ENCODE results near the gene ZNF101. TPM values are rescaled to one million over a fixed set of nuclear protein-coding genes. Genes with fewer than 3 reads are reported as not detected.
A peak's percentile ranks its signal among the peaks of the same experiment; 100 is the strongest.

ZNF101 gene
- polyA plus RNA-seq (2012; ENCODE audit: insufficient read depth, insufficient read length): 22.1 TPM

DNA sequence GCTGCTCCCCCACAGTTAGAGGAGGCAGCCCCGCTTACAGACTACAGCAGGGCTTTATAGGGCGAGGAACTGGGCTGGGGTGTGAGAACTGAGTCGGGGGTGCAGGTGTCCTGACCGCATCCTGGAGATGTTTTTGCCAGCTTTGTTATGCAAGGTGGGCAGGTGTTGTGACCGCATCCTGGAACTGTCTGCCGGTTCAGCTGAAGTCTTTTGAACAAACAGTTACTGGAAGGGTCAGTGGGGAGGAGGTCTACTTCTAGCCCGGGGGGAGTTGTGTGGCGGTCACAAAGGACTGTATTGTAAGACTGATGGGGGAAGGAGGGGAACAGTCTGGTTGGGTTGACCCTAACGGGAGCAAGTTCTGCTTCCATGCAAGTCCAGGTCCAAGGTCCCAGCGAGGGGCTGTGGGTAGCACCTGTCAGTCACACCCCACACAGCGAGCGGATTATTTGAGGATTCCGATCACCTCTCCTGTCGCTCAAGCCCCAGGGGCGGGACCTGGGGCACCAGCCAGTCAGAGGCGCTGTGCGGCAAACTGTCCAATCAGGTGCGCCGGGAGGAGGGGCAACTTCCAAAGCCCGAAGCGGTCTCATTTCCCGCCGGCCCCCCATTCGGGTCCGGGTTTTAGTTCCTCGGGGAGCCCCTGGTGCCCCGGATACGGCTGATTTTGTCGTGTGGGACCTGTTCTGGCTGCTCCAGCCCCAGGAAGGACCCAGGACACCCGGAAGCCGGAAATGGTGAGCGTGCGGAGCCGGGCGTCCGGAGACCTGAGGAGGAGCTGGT is at the start of gene ZNF101:
Gene ZNF101 (plus strand): TSS at position 610 of the 783 bp plus-strand sequence. CDS start 125 bp downstream, at position 735.
- DNase-seq (ENCODE audit: low read depth, low spot score): peak; percentile 99
- H3K4me3 ChIP-seq (ENCODE audit: low read length): peak within 1 kb of the TSS; percentile 86

DNA sequence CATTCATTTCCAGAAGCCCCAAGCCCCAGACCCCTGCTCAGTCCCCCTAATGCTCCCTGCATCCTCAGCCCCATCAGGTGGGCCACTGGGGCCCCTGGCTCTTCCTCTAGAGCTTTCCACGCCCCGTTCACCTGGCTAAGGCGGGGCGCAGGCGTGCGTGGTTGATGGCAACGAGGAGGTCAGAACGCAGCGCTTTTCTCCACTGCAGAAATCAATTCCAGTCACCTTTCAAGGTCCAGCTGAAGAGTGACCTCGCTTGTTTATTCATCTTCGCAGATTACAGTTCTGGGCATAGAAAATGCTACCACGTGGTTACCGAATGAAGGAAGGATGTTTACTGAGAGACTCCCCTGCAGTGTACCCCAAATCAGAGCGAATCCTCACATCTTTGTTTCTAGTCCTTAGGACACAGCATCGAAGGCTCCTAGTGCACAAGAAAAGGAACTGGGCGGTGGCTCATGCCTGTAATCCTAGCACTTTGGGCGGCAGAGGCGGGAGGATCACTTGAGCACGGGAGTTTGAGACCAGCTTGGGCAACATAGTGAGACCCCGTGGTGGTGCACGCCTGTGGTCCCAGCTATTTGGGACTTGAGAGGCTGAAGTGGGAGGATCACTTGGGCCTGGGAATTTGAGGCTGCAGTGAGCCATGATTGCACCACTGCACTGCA is 49.3 kb upstream of the ZNF101 start:
- peak overlapping the region; percentile 52 for H3K4me3 ChIP-seq (ENCODE audit: low read length)
- no peak for DNase-seq (ENCODE audit: low read depth, low spot score)

DNA sequence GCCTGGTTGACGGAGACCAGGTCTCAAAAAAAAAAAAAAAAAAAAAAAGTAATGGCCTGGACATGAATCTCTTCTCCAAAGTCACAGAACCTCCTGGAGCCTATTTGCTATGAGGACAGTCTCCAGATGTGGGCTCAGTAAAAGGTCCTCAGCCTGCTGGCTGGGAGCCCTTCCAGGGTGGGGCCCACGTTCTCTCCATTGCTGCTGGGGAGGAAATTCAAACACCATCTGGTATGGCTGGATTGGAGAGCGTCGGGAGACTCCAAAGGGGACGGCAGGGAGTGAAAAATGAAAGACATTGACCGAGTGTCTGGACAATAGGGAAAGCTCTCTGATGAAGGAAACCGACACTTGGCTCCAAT is 48.8 kb upstream of the ZNF101 start:
- DNase-seq (ENCODE audit: low read depth, low spot score): no peak
- H3K4me3 ChIP-seq (ENCODE audit: low read length): no peak overlapping the region

DNA sequence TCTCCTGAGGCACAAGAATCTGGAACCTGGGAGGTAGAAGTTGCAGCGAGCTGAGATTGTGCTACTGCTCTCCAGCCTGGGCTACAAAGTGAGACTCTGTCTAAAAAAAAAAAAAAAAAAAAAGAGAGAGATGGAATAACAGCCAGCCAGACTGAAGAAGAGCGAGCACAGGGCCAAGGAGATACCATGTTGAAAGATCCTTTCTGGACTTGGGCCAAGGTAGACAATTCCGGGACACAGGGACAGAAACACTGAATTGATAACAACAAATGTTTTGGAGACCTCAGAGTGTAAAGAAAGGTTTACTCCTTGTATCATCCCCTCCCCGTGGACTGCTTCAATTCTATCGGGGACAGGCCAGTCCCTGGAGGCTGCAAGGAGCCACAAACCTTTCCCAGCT is 45.3 kb upstream of the ZNF101 start:
- no peak for DNase-seq (ENCODE audit: low read depth, low spot score)
- no peak overlapping the region for H3K4me3 ChIP-seq (ENCODE audit: low read length)

DNA sequence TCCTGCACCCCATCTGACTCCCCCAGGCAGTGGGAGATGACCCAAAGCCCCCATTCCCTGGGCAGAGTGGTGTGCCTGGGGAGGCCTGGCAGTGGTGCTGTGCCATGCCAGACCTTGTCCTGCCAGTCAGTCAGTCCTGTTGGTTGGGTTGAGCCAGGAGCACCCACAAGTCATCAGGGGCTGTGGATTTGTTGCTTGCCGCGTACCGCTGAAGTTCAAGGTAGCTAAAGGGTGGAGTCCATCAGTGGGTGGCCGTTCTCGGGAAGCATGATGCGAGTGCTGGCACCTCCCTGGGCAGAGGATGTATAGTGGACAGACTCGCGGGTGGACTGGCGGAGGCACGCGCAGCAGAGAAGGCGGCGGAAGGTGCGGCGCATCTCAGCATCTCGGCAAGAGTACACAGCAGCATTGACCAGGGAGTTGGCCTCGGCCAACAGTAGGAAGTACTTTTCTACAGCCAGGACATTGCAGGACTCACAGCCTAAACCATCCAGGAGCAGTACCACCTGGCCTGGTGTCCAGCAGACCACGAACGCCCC is 44.5 kb upstream of the ZNF101 start:
- no peak overlapping the region for H3K4me3 ChIP-seq (ENCODE audit: low read length)
- no peak for DNase-seq (ENCODE audit: low read depth, low spot score)

DNA sequence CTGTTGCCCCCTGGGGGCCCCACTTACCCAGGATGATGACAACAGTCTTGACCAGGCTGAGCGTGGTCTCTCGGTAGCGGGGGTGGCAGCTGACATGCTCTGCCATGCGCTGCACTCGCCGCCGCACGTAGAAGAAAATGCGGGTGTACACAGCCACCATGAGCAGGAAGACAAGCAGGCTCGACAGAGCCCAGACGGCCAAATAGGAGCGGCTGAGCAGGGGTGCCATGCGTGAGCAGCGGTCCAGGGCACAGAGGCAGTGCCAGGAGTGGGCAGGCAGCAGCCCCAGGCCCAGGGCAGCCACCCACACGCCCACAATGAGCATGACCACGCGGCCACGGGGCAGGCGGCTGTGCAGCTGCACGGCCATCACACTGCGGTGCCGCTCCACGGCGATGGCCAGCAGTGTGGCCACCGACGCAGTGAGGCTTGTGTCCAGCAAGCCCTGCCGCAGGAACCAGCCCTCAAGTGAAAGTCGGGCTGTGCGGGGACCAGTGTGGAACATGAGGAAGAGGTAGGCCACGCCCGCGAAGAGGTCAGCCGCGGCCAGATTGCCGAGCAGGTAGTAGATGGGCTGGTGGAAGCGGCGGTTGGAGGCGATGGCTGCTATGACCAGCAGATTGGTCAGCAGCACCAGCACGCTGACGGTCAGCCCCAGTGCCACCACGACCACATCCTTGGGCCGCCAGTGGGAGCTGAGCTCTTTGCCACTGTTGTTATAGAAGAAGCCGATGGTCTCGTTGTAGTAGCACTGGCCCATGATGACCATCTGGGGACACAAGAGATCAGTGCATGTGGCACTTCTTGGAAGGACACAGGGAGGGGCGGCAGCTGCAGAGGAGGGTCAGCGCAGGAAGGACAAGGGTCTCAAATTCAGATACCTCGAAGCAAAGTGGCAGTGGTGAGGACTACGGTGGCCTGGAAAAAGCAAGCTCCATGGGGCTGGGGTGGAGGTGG is 41.8 kb upstream of the ZNF101 start:
- no peak overlapping the region for H3K4me3 ChIP-seq (ENCODE audit: low read length)
- DNase-seq (ENCODE audit: low read depth, low spot score): no peak

DNA sequence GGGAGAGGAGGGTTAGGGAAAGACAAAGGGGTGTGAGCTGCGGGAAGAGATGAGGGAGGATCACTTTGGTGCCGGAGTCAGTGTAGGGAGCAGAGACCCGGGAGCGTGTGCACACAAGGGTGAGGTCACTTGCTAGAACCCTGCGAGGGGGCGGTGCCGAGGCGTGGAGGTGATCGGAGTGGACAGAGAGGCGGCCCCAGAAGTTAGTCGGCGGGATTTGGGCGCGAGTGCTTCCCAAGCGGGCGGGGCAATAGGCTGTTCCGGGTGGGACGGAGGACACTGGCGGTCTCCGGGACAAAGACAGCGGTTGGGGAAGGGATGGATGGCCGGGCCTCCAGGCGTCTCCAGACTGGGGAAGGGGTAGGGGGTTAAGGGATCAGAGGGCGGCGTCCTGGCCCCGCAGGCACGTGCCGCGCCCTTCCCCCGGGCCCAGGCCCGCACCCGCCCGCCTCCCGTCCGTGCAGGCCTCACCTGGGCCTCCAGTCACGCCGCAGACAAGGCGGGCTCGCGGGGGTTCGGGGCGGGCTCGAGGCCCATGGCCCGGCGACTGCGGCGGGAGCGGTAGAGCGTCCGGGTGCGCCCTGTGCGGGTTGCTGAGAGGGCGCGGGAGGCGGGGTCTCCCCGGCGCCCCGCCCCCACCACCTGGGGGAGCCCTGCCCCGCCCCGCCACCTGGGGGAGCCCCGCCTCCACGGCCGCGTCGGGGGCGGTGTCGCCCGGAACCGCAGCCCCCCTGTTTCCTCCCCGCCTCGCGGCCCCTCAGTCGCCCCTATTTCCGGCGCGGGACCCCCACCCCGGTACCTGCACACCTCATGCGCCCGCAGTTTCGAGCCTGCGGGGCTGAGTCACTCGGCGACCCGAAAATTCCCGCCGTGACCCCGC is 40.8 kb upstream of the ZNF101 start, which contains the start of gene LPAR2:
Gene LPAR2 (minus strand): TSS at position 600 of the 880 bp plus-strand sequence. CDS start 945 bp downstream, outside the sequence.
- no peak within 1 kb of the TSS for H3K4me3 ChIP-seq (ENCODE audit: low read length)

DNA sequence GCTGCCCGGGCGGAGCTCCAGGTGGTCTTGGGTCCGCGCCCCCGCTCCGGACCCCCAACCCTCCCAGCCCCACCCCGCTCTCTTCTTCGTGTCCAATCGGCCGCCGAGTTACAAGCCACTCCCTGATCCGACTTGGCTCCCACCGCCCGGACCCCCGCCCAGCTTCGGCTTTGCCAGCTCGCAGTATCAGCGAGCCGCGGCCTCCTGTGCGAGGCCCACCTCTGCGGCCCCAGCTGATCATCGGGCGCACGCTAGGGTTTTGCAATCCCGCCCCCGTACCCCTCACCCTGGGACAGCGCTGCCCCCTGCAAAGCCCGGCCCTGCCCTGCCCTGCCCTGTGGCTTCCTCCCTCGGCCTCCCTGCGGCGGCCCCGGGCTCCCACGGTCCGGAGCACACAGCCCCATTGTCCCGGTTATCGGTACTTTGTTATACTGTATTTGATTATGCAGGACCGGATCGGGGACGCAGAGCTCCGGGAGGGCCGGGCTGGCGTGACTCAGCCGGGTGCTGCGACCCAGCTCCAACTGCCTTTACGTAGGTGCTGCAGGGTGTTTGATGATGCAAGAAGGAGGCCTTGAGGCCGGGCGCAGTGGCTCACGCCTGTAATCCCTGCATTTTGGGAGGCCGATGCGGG is 40.0 kb upstream of the ZNF101 start:
- H3K4me3 ChIP-seq (ENCODE audit: low read length): no peak overlapping the region
- no peak for DNase-seq (ENCODE audit: low read depth, low spot score)

More for the DNA sequence above, 40.8 kb upstream of the ZNF101 start, which contains the start of gene LPAR2:
- no peak for DNase-seq (ENCODE audit: low read depth, low spot score)

DNA sequence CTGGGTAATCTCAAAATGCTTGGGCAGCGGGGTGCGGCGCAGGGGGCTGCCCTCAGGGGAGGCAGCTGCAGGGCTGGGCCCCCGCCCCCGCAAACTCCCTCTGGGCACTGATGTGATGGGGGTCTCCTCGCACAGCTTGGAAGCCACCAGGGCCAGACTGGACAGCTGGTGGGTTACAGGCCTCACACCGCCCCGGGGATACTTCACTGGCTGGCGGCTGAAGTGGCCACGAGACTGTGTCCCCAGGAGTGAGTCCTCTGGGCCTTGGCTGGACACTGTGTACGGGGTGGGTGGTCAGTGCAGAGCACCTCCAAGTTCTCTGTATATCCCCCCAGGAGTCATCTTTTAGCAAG is 38.6 kb upstream of the ZNF101 start:
- no peak overlapping the region for H3K4me3 ChIP-seq (ENCODE audit: low read length)
- no peak for DNase-seq (ENCODE audit: low read depth, low spot score)

DNA sequence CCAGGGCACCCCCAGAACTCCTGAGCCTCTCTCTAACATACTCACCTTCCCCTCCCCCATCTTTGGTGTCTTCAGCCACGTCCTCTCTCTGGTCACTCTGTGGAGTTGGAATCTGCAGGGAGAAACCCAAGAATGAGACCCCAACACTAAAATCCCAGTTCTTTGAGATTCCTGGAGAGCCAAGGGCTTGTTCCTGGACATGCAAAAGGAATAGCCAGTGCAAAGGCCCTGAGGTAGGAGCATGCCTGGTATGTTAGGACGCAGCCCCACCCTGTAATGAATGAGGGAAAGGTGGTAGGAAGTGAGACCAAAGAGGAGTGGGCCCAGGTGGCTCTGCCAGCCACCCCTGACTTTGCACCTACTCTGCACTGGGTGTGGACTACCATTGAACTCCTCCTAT is 38.2 kb upstream of the ZNF101 start:
- no peak overlapping the region for H3K4me3 ChIP-seq (ENCODE audit: low read length)

DNA sequence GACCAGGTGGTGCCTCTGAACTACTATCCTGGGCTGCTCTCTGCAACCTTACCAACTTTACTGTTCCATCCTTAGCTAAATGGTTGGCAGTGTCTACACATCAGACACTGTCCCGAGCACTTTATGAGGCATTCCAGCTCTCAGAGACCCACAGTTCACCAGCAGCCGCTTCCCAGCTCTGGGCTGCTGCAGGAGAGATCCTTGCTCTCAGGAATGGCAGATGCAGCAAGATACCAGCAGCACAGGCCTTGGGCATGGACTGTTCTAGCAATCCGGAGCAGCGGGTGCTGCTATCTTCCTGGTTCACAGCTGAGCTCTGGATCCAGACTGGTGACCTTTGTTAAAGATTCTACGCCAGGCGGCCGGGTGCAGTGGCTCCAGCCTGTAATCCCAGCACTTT is 37.3 kb upstream of the ZNF101 start:
- H3K4me3 ChIP-seq (ENCODE audit: low read length): no peak overlapping the region

More for the DNA sequence above, 38.2 kb upstream of the ZNF101 start:
- no peak for DNase-seq (ENCODE audit: low read depth, low spot score)

DNA sequence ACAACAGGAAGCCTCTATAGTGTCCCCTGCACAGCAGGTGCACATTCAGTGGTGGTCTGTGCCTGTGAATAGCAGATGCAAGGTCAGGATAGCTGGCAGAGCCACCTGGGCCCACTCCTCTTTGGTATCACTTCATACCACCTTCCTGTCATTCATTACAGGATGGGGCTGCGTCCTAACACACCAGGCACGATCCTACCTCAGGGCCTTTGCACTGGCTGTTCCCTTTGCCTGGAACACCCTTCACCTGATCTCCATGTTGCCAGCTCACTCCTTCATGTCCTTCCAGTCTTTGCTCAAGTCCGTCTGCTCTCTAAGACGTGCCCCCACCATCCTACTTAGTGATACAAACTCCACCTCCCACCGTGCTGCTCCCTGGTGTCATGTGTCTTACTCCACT is 36.0 kb upstream of the ZNF101 start:
- no peak overlapping the region for H3K4me3 ChIP-seq (ENCODE audit: low read length)
- no peak for DNase-seq (ENCODE audit: low read depth, low spot score)

More for the DNA sequence above, 37.3 kb upstream of the ZNF101 start:
- no peak for DNase-seq (ENCODE audit: low read depth, low spot score)

DNA sequence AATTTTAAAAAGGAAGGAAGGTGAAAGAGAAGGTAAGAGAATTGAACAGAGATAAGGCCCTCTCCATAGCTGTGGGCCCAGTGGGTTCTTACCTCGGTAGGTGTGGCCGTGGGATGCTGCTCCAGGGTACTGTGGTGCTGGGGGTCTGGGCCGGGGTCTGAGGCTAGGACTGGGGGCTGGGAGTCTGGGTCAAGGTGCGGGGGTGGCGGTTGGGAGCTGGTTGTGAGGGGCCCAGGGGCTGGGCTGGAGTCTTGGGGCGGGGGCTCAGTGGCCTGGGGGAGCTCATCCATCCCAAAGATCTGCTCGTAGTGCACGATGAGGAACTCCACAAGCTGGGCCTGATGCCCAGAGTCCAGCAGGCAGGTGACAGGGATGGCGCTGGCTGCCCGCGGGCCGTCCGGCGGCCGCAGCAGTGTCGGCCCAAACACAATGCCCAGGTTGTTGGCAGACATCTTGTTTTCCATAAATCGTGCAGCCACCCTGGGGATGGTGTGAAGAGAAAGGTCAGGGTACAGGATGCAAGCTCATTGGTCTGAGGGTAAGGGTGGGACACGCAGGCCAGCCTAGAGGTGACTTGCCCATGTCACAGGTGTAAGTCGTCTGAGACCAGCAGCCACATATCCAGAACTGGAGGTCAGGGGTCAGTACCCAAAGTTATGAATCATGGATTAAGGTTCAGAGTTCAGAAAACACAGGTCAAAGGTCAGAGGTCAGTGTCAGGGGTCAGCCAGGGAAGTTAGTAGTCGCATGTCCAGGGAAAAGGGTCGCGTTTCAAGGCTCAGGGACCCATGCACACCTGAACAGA is 34.7 kb upstream of the ZNF101 start:
- no peak for DNase-seq (ENCODE audit: low read depth, low spot score)
- H3K4me3 ChIP-seq (ENCODE audit: low read length): no peak overlapping the region

DNA sequence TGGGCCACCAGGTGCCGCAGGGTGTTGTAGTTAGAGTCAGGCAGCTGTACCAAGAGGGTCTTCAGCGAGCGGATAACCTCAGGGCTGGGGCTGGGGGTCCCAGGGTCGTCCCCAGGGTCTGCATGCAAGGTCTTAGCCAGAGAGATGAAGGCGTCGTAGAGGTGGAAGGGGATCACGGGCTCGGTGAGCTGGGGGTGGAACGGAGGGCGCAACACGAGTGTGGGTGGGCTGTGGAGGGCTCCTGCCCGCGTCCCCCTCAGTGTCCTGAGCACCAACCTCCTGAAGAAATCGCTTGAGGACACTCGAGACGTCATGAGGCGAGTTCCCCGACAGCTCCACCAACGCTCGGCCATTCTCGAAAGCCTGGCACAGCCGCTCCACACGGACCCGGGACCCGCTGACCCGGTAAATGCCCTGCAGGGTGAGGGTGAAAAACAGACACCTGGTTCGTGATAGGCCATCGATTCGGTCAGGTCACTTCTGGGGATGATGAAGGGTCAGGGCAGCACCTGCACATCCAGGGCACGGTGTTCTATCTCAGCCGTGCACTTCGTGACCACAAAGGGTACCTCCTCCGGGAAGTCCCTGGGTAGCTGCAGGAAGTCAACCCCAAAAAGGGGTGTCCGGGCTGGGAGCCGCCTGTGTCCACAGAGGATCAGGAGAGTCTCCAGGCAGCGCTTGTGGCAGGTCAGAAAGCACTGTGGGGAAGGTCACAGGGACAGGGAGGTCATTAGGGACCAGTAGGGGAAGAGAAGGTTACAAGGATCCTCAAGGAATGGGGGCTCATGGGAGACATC is 33.9 kb upstream of the ZNF101 start:
- DNase-seq (ENCODE audit: low read depth, low spot score): no peak
- no peak overlapping the region for H3K4me3 ChIP-seq (ENCODE audit: low read length)

DNA sequence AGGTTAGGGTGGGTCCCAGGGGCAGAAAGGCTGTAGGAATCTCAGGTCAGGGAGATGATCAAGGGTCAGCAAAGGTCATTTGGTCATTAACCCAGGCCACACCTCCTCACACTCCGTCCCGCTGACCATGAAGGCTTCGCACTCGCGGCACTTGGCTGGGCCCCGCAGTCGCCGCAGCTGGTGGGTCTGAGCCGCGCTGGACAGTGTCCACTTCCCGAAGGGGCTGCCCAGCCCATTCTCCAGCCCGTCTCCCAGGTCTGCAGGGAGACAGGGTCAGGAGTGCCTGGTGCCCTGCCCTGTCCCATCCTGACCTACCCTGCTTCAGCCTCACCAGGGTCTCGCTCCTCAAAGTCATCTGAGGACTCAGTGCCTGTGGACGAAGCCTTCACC is 33.3 kb upstream of the ZNF101 start:
- H3K4me3 ChIP-seq (ENCODE audit: low read length): no peak overlapping the region
- DNase-seq (ENCODE audit: low read depth, low spot score): no peak

DNA sequence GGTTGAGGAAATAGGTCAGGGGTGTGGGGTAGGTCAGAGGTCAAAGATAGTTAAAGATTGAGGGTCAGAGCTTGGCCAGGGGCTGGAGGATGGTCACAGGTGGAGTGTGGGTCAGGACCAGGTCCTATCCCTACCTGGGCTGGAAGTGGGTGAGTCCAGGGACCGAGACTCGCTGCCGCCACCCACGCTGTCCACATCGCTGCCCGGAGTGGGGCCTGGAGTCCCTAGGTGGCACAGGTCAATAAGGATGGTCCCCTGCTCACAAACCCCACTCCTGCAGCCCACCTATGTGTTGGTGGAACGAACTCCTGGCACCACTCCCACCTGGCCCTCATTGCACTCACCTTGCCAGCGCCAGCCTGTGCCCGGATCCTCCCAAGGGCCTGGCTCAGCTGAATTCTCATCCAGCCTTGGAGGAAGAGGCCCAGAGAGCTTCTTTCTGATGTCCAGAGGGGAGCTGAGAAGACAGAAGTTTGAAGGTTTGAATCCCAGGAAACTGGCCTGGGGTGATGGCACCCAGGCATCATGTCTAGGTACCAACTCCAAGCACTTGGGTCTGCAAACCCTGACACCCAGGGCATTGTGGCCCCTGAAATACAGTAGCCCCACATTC is 32.0 kb upstream of the ZNF101 start:
- no peak overlapping the region for H3K4me3 ChIP-seq (ENCODE audit: low read length)
- DNase-seq (ENCODE audit: low read depth, low spot score): no peak

Measured in Jurkat, Clone E6-1 (cell line).